K562 (cell line): Measurements from ENCODE around the gene PPARG. TPM values are rescaled to one million over a fixed set of nuclear protein-coding genes. Genes with fewer than 3 reads are reported as not detected.

ENCODE experiments used
- ATAC-seq: fragments of 200-7000 bp; cut with Tn5 transposase; 3 replicates; pipeline ENCODE4 v1.9.1; 2020; ENCODE audit warnings: moderate library complexity
- BruUV-seq: library from RNA; stranded (reverse); fragments of 400-500 nt; replicated peaks from 2 replicates; lab custom pipeline; 2021; lab: Mats Ljungman, UMichigan
- CTCF ChIA-PET: fragments of 300-600 bp; formaldehyde crosslinking; extraction: SDS; loops from one replicate; lab custom pipeline; 2021; ENCODE audit warnings: low intra/inter-chr PET ratio; lab: Yijun Ruan, JAX
- POLR2A ChIA-PET: fragments of 300-600, 350-650 bp; sonication (Branson Sonifier 250); formaldehyde crosslinking; extraction: SDS; loops from one replicate; lab custom pipeline; 2021; ENCODE audit warnings: antibody characterized with exemption, inconsistent platforms; lab: Yijun Ruan, JAX
- DNase-seq, 4 experiments: peaks; one replicate each; pipeline versions ENCODE4 v3.0.0 to v3.0.0-alpha.2; 2011 to 2018; ENCODE audit warnings: low spot score in 3 of 4, mixed read lengths in 3 of 4; ENCODE audit errors: extremely low read depth in 1 of 4
- FAIRE-seq: peaks from 2 replicates; lab custom pipeline; 2011; peaks lifted over from hg19 to GRCh38; lab: Jason Lieb, UNC
- H2AFZ ChIP-seq: 2 replicates; pipeline ENCODE4 v1.6.0; 2011; ENCODE audit warnings: low read depth, low read length, control low read depth, inconsistent platforms
- H3K27ac ChIP-seq: fragments of 200-600 bp; 3 replicates; pipeline ENCODE4 v1.8.0; 2011; ENCODE audit warnings: low read depth, mild to moderate bottlenecking, control low read depth, inconsistent platforms, low read length, moderate library complexity, mixed read lengths; ENCODE audit errors: extremely low read depth
- H3K27me3 ChIP-seq, 2 experiments: fragments of 300-600 bp in 1 of 2; 2 replicates in 1 of 2; 3 replicates in 1 of 2; pipeline versions ENCODE4 v1.6.0 to v1.8.0; 2011; ENCODE audit warnings: inconsistent platforms in 2 of 2, low read length in 2 of 2, mild to moderate bottlenecking in 1 of 2, mixed read lengths in 1 of 2, moderate library complexity in 1 of 2; ENCODE audit not compliant: control insufficient read depth in 2 of 2, insufficient read depth in 2 of 2
- H3K36me3 ChIP-seq: fragments of 300-600 bp; 3 replicates; pipeline ENCODE4 v1.8.0; 2011; ENCODE audit warnings: mild to moderate bottlenecking, low read length, inconsistent platforms; ENCODE audit not compliant: control insufficient read depth, insufficient read depth
- H3K4me1 ChIP-seq, 2 experiments: fragments of 200-600 bp in 1 of 2; replicated peaks in 1 of 2; 2 replicates in 1 of 2; 3 replicates in 1 of 2; pipeline versions ENCODE4 v1.5.1 to v1.8.0; 2011; ENCODE audit warnings: inconsistent platforms in 2 of 2, low read length in 2 of 2, mild to moderate bottlenecking in 1 of 2, mixed read lengths in 1 of 2, moderate library complexity in 1 of 2; ENCODE audit not compliant: control insufficient read depth in 2 of 2, insufficient read depth in 2 of 2
- H3K4me2 ChIP-seq: 2 replicates; pipeline ENCODE4 v1.6.1; 2011; ENCODE audit warnings: low read length, control low read depth, inconsistent platforms, mixed read lengths; ENCODE audit not compliant: insufficient read depth
- H3K4me3 ChIP-seq: fragments of 200-600 bp; sonication (generic), shearing (Covaris generic); 2 replicates; pipeline ENCODE4 v1.5.1; 2016; ENCODE audit warnings: control low read depth, inconsistent platforms
- H3K79me2 ChIP-seq: fragments of 200-600 bp; 3 replicates; pipeline ENCODE4 v1.8.0; 2011; ENCODE audit warnings: low read length, inconsistent platforms; ENCODE audit not compliant: control insufficient read depth, insufficient read depth
- H3K9ac ChIP-seq, 2 experiments: 2 replicates each; pipeline versions ENCODE4 v1.6.0 to v1.6.1; 2011; ENCODE audit warnings: low read depth in 2 of 2, low read length in 2 of 2, control low read depth in 1 of 2, inconsistent platforms in 1 of 2, mild to moderate bottlenecking in 1 of 2, mixed read lengths in 1 of 2; ENCODE audit not compliant: insufficient read depth in 1 of 2
- H3K9me1 ChIP-seq: one replicate; pipeline ENCODE4 v1.6.0; 2011; ENCODE audit warnings: inconsistent platforms, mild to moderate bottlenecking, low read length, moderate library complexity; ENCODE audit not compliant: control insufficient read depth, insufficient read depth
- H3K9me3 ChIP-seq: replicated peaks from 2 replicates; pipeline ENCODE4 v1.5.1; 2011; ENCODE audit warnings: low read depth, low read length, inconsistent platforms; ENCODE audit not compliant: control insufficient read depth, insufficient read depth
- H4K20me1 ChIP-seq: replicated peaks from 2 replicates; pipeline ENCODE4 v1.6.1; 2011; ENCODE audit warnings: low read length, inconsistent platforms, mixed read lengths; ENCODE audit not compliant: control insufficient read depth, insufficient read depth
- ARID3B ChIP-seq: fragments of 250-450 bp; sonication (Bioruptor Pico); IDR thresholded peaks from 2 replicates; pipeline ENCODE4 v1.4.0; 2020; ENCODE audit warnings: borderline replicate concordance
- WGBS: fragments of 100-300 bp; shearing (Covaris generic); methylation state at CpG from one replicate; pipeline ENCODE4 v1.1.6; 2016; ENCODE audit warnings: low coverage, mixed read lengths; ENCODE audit not compliant: insufficient coverage; ENCODE audit errors: missing lambda C conversion rate; 5-methylcytosine and 5-hydroxymethylcytosine counted together
- in situ Hi-C: fragments of 300-500 bp; cut with MboI; formaldehyde crosslinking; loops from 4 replicates; pipeline ENCODE4 v1.15.0; 2018; ENCODE audit warnings: inconsistent platforms, mixed read lengths
- intact Hi-C: fragments of 100-400 bp; cut with micrococcal nuclease; formaldehyde crosslinking; loops from 2 replicates; pipeline ENCODE4 v1.14.2; 2022
- polyA plus RNA-seq, 8 experiments: library from polyadenylated mRNA; depleted of rRNA in 4 of 8; stranded (reverse) in 5 of 8; unstranded in 3 of 8; fragments of >200 nt; fragmentation: Nextera tagmentation in 2 of 8; fragmentation: Illumina TruSeq in 1 of 8; extraction: Ambion mirVana in 2 of 8; extraction: Trizol in 1 of 8; gene quantifications; 2 replicates each; pipeline versions ENCODE4 v1.2.1 to v1.2.3, GENCODE V29; 2011 to 2014; ENCODE audit warnings: inconsistent platforms in 1 of 8, missing spikeins in 1 of 8
- total RNA-seq, 7 experiments: library from RNA; depleted of rRNA in 6 of 7; stranded (reverse); fragments of >200 nt in 6 of 7; fragmentation: Illumina TruSeq in 2 of 7; extraction: Trizol in 2 of 7; gene quantifications; 2 replicates each; pipeline versions ENCODE4 v1.2.1 to v1.2.3, GENCODE V29; 2011 to 2021; ENCODE audit warnings: low replicate concordance in 1 of 7

The PPARG gene
- total and polyA plus RNA-seq, 9 of the 15 experiments (the other 6 are each of a cell fraction or from before 2014, with no cell fraction given) = not detected

GRCh38 chr3:12401208-12401607, 112.3 kb downstream of the PPARG start:
- Histone ChIP-seq H3K4me1 (peaks cover 0 to 12% of the 10 kb centered on the region in 2 experiments; a peak in 2 of 5 replicates), H3K27me3 (peaks cover 3 to 6% of the 10 kb centered on the region in 2 experiments; a peak in 3 of 5 replicates), H3K4me2 (no peak overlapping the region), H3K9me1 (no peaks in the 10 kb centered on the region), H3K9ac (no peak overlapping the region), H3K36me3 (no peaks in the 10 kb centered on the region), H4K20me1 (no peaks in the 10 kb centered on the region), H3K4me3 (no peak overlapping the region), H3K9me3 (no peaks in the 10 kb centered on the region), H3K27ac (no peak overlapping the region), H3K79me2 (no peaks in the 10 kb centered on the region), H2AFZ (no peak overlapping the region)
- POLR2A ChIA-PET = no interaction called here
- 0% methylated on average over 4 of the region's 4 CpGs for WGBS
- no peak for FAIRE-seq
- no peak for TF ChIP-seq ARID3B (CRISPR knock-in tag)
- DNase-seq = no peak
- in situ Hi-C loops = no loop called here
- CTCF ChIA-PET = no interaction called here
- no TSS peak for BruUV-seq
- no peak for ATAC-seq
- intact Hi-C loops = no loop called here
